Keratinocyte (primary cell): ENCODE measurements around the gene ARHGAP28. TPM values are rescaled to one million over a fixed set of nuclear protein-coding genes. Genes with fewer than 3 reads are reported as not detected.

Source experiments
- DNase-seq: peaks from one replicate; pipeline ENCODE4 v3.0.0-alpha.2; 2011; ENCODE audit warnings: low read depth, missing footprints, low spot score
- FAIRE-seq: peaks from 2 replicates; lab custom pipeline; 2011; peaks lifted over from hg19 to GRCh38; lab: Jason Lieb, UNC
- H2AFZ ChIP-seq: 2 replicates; pipeline ENCODE4 v1.6.0; 2012; ENCODE audit warnings: low read length, control low read depth, inconsistent platforms; ENCODE audit not compliant: control insufficient read depth
- H3K27ac ChIP-seq: 2 replicates; pipeline ENCODE4 v1.5.1; 2011; ENCODE audit warnings: low read length; ENCODE audit not compliant: control insufficient read depth, insufficient read depth
- H3K27me3 ChIP-seq: 3 replicates; pipeline ENCODE4 v1.6.0; 2011; ENCODE audit warnings: low read length; ENCODE audit not compliant: control insufficient read depth, insufficient read depth; ENCODE audit errors: extremely low read depth
- H3K36me3 ChIP-seq, 2 experiments: 2 replicates in 1 of 2; 3 replicates in 1 of 2; pipeline ENCODE4 v1.5.1; 2011; ENCODE audit warnings: low read length in 2 of 2, mild to moderate bottlenecking in 1 of 2; ENCODE audit not compliant: control insufficient read depth in 2 of 2, insufficient read depth in 2 of 2; ENCODE audit errors: extremely low read depth in 1 of 2
- H3K4me1 ChIP-seq: 3 replicates; pipeline ENCODE4 v1.5.1; 2011; ENCODE audit warnings: low read length; ENCODE audit not compliant: control insufficient read depth, insufficient read depth; ENCODE audit errors: extremely low read depth
- H3K4me2 ChIP-seq: 3 replicates; pipeline ENCODE4 v1.6.0; 2011; ENCODE audit warnings: low read depth, low read length; ENCODE audit not compliant: control insufficient read depth, insufficient read depth; ENCODE audit errors: extremely low read depth
- H3K4me3 ChIP-seq, 3 experiments: fragments of 200-600 bp in 1 of 3; sonication (generic) in 1 of 3; 2 replicates in 2 of 3; 3 replicates in 1 of 3; pipeline ENCODE4 v1.5.1; 2011 to 2016; ENCODE audit warnings: low read length in 3 of 3, mild to moderate bottlenecking in 3 of 3, control low read depth in 2 of 3, inconsistent platforms in 1 of 3, low read depth in 1 of 3, mixed read lengths in 1 of 3, mixed run types in 1 of 3, moderate library complexity in 1 of 3; ENCODE audit not compliant: control insufficient read depth in 2 of 3, insufficient read depth in 2 of 3; ENCODE audit errors: extremely low read depth in 1 of 3
- H3K79me2 ChIP-seq: 2 replicates; pipeline ENCODE4 v1.6.0; 2012; ENCODE audit warnings: low read length; ENCODE audit not compliant: control insufficient read depth, insufficient read depth
- H3K9ac ChIP-seq: 3 replicates; pipeline ENCODE4 v1.6.0; 2011; ENCODE audit warnings: low read length; ENCODE audit not compliant: control insufficient read depth, insufficient read depth; ENCODE audit errors: extremely low read depth
- H3K9me1 ChIP-seq: 3 replicates; pipeline ENCODE4 v1.6.0; 2011; ENCODE audit warnings: low read length; ENCODE audit not compliant: control insufficient read depth, insufficient read depth; ENCODE audit errors: extremely low read depth
- H3K9me3 ChIP-seq: 2 replicates; pipeline ENCODE4 v1.5.1; 2012; ENCODE audit warnings: low read depth, low read length; ENCODE audit not compliant: control insufficient read depth
- H4K20me1 ChIP-seq: 3 replicates; pipeline ENCODE4 v1.6.0; 2011; ENCODE audit warnings: low read length; ENCODE audit not compliant: control insufficient read depth, insufficient read depth; ENCODE audit errors: extremely low read depth
- EZH2 ChIP-seq: IDR thresholded peaks from one replicate; pipeline ENCODE4 v1.6.1; 2012; ENCODE audit warnings: inconsistent platforms, mild to moderate bottlenecking, low read length, moderate library complexity
- dilution Hi-C: fragments of 300-500 bp; cut with MboI; formaldehyde crosslinking; loops from one replicate; pipeline ENCODE4 v1.7.0; 2020; ENCODE audit warnings: low sequenced_read_pairs; ENCODE audit not compliant: extremely low pct_ligation_motif_present
- polyA plus RNA-seq, 5 experiments: library from polyadenylated mRNA; depleted of rRNA in 3 of 5; stranded (reverse) in 3 of 5; stranded (forward) in 1 of 5; unstranded in 1 of 5; fragments of >200 nt; gene quantifications; 1 replicate in 1 of 5; 2 replicates in 3 of 5; 3 replicates in 1 of 5; pipeline versions ENCODE4 v1.2.1 to v1.2.3, GENCODE V29; 2011 to 2012; ENCODE audit warnings: missing spikeins in 2 of 5, low read depth in 1 of 5, low replicate concordance in 1 of 5
- TF ChIP-seq, protein P1 (sequence below), 3 experiments: IDR thresholded peaks in 1 of 3; conservative IDR thresholded peaks in 1 of 3; optimal IDR thresholded peaks in 1 of 3; 2 replicates in 2 of 3; 3 replicates in 1 of 3; pipeline versions ENCODE3 to v1.5.1; 2011; ENCODE audit warnings: low read length in 3 of 3, mild to moderate bottlenecking in 3 of 3, moderate library complexity in 2 of 3, control low read depth in 1 of 3, inconsistent platforms in 1 of 3; ENCODE audit not compliant: insufficient read depth in 2 of 3; ENCODE audit errors: extremely low read depth in 1 of 3

ARHGAP28 gene
- polyA plus RNA-seq, 1 donor (not counting 4 experiments of a cell fraction or from before 2014, with no cell fraction given), result 0.43 TPM

DNA sequence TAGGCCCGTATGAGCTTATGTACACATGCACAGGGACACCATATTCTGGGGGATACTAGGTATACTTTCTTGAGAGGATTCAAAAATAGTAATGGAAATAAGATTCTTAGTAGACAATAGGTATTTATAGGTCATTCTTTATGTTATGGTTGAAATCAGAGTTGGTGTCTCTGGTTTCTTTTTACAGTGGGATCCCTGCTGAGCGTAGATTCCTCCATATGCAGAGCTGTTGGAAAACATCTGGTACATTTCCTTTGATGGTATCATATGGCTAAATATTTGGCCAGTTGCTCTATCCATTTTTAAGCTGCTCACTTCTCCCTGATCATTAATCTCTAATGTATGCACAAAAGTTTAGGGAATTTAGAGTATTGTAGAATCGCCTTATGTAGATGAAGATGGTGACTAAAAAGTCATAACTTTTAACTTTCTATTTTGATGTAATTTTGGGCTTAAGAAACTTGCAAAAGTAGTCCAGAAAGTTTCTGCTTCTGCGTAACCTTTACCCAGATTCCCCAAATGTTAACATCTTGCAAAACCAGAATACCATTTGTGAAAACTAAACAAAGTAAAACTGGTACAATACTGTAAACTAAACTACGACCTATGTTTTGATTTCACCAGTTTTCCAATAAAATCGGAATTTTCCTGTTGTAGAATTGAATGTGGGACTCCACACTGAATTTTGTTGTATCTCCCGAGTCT, 5.4 kb downstream of the ARHGAP28 start:
- Histone ChIP-seq H4K20me1 (no peaks in the 10 kb centered on the region), H3K9me1 (no peaks in the 10 kb centered on the region), H2AFZ (no peak overlapping the region), H3K9me3 (no peaks in the 10 kb centered on the region), H3K4me1 (peaks cover 4% of the 10 kb centered on the region), H3K4me2 (no peak overlapping the region), H3K4me3 (no peak overlapping the region), H3K79me2 (no peaks in the 10 kb centered on the region), H3K27ac (no peak overlapping the region), H3K27me3 (no peaks in the 10 kb centered on the region), H3K36me3 (no peaks in the 10 kb centered on the region), H3K9ac (no peak overlapping the region)
- TF ChIP-seq, protein P1, sequence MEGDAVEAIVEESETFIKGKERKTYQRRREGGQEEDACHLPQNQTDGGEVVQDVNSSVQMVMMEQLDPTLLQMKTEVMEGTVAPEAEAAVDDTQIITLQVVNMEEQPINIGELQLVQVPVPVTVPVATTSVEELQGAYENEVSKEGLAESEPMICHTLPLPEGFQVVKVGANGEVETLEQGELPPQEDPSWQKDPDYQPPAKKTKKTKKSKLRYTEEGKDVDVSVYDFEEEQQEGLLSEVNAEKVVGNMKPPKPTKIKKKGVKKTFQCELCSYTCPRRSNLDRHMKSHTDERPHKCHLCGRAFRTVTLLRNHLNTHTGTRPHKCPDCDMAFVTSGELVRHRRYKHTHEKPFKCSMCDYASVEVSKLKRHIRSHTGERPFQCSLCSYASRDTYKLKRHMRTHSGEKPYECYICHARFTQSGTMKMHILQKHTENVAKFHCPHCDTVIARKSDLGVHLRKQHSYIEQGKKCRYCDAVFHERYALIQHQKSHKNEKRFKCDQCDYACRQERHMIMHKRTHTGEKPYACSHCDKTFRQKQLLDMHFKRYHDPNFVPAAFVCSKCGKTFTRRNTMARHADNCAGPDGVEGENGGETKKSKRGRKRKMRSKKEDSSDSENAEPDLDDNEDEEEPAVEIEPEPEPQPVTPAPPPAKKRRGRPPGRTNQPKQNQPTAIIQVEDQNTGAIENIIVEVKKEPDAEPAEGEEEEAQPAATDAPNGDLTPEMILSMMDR (optimal IDR thresholded peaks at IDR 0.05 in 1 of 3, IDR thresholded peaks at IDR 0.05 in 1 of 3, conservative IDR thresholded peaks at IDR 0.05 in 1 of 3; ENCODE audit: extremely low read depth in 1 of 3, insufficient read depth in 2 of 3, low read length in 3 of 3), result no peak
- no peak for TF ChIP-seq EZH2
- FAIRE-seq, result no peak
- no peak for DNase-seq
- dilution Hi-C loops, result no loop called here

DNA sequence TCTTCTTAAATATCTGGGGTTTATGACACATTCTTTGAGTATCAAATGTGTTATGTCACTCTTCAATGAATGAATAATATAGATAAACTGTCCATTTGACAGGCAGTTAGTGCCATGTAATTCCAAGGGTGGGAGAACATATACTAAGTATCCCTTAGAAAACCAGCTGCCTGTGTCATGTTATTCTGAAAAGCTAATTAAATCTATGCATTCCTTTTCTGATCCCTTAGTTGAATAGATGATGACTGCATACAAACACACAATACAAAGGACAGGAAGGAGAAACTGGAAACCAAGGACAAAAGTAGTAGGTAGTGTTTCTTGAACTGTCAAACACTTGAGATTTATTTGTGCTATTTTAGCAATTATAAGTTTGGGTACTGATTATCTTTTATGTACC, 8.3 kb downstream of the ARHGAP28 start:
- Histone ChIP-seq H2AFZ (no peak overlapping the region), H3K36me3 (no peaks in the 10 kb centered on the region), H3K9me3 (no peaks in the 10 kb centered on the region), H3K4me1 (peaks cover 5% of the 10 kb centered on the region), H3K9ac (no peak overlapping the region), H3K4me3 (no peak overlapping the region), H3K79me2 (no peaks in the 10 kb centered on the region), H3K27ac (no peak overlapping the region), H3K9me1 (no peaks in the 10 kb centered on the region), H4K20me1 (no peaks in the 10 kb centered on the region), H3K27me3 (no peaks in the 10 kb centered on the region), H3K4me2 (no peak overlapping the region)
- dilution Hi-C loops, result no loop called here
- DNase-seq (no peak), FAIRE-seq (no peak)
- TF ChIP-seq, protein P1 (optimal IDR thresholded peaks at IDR 0.05 in 1 of 3, IDR thresholded peaks at IDR 0.05 in 1 of 3, conservative IDR thresholded peaks at IDR 0.05 in 1 of 3; ENCODE audit: extremely low read depth in 1 of 3, insufficient read depth in 2 of 3, low read length in 3 of 3), result no peak
- no peak for TF ChIP-seq EZH2
